ENCODE data around the gene CCDC92. TPM values are rescaled to one million over a fixed set of nuclear protein-coding genes. Genes with fewer than 3 reads are reported as not detected.

CCDC92 gene, protein sequence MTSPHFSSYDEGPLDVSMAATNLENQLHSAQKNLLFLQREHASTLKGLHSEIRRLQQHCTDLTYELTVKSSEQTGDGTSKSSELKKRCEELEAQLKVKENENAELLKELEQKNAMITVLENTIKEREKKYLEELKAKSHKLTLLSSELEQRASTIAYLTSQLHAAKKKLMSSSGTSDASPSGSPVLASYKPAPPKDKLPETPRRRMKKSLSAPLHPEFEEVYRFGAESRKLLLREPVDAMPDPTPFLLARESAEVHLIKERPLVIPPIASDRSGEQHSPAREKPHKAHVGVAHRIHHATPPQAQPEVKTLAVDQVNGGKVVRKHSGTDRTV
- polyA plus RNA-seq (ENCODE audit: low read depth in 6 of 6), result 10 to 100 TPM; 18.7 to 31.5 (median 23.0) TPM

DNA sequence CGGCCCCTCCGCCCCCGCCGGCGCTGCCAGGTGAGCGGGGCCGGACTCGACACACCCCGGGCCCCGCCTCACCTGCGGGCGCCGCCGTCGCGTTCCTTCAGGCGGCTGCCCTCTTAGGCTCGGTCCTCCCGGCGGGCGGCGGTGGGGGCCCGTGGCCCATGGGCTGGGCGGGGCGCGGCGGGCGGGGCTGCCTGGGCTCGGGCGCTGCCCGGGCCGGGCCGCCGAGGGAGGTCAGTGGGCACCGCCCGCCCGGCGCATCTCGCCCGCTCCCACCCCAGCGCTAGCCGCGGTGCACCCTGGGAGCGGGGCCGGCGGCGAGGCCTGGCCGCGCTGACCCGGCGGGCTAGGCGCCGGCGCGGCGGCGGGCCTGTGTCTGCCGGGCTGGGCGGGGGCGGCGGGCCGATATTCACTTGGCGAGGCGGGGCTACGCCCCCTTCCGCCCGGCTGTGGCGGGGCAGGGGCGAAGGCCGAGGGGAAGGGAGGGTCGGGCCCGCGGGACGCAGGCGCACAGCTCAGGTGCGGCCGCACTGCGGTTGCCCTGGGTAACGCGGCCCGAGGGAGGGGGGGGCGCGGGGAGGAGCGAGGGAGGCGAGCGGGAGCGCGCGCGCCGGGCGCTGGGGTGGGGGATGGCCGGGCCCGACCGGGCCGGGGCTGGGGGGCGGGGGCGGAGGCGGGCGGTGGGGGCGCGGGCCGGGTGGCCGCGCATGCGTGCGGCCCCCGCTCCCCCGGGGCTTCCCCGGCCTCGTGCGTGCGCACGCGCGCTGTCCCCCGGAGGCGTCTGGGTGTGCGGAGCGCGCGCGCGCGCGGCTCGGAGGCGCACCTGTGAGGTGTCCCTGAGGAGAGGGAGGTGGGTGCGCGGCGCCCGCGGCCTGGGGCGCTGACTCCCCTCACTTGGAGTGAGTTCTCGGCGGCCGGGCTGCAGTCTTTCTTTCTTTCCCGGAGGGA lies at the start of gene CCDC92, which contains the start of gene ZNF664:
CCDC92 (minus strand) TSS at position 375 of the 945 bp plus-strand sequence. CDS start 28,526 bp downstream, outside the sequence.
ZNF664 (plus strand) TSS at position 759 of the 945 bp plus-strand sequence. CDS start 38,930 bp downstream, outside the sequence.
- Mint-ChIP-seq H3K36me3 (peaks cover 0 to 10% of the 10 kb centered on the region in 2 donors), H3K27me3 (no peaks in the 10 kb centered on the region), H3K4me1 (peaks cover 12 to 20% (median 13%) of the 10 kb centered on the region in 3 donors), H3K4me3 (peak within 1 kb of the TSS; percentile 87 to 96 (median 94)), H3K27ac (peak within 1 kb of the TSS; percentile 57 to 98 (median 96)), H3K9me3 (no peaks in the 10 kb centered on the region)
- ATAC-seq (ENCODE audit: low read depth in 2 of 2) (peak; percentile 82 to 83), DNase-seq (peak; percentile 96)

DNA sequence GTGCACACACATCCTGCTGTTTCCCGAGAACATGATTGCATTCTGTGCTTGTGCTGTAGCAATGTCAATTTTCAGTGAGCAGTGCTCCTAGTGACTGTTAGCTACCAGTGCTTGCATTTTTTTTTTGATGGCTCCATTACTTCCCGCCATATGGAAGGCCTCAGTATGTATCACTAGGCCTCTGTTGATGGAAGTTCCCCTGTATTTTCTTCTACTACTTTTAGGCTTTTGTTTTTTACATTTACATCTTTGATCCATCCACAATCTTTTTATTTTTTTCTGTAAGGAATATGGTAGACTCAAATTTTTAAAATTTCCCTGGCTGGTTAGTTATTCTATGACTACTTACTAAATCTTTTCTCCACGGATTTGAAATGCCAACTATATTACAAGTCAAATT lies 49.5 kb upstream of the CCDC92 start:
- H3K36me3 Mint-ChIP-seq, result no peaks in the 10 kb centered on the region
- H3K27me3 Mint-ChIP-seq, result peaks cover 0 to 2% (median 0%) of the 10 kb centered on the region in 3 donors
- no peak for ATAC-seq (ENCODE audit: low read depth in 2 of 2)
- H3K4me1 Mint-ChIP-seq, result peaks cover 13 to 19% (median 18%) of the 10 kb centered on the region in 3 donors
- no peaks in the 10 kb centered on the region for H3K9me3 Mint-ChIP-seq
- no peak overlapping the region for H3K27ac Mint-ChIP-seq
- no peak for DNase-seq
- H3K4me3 Mint-ChIP-seq, result no peak overlapping the region

DNA sequence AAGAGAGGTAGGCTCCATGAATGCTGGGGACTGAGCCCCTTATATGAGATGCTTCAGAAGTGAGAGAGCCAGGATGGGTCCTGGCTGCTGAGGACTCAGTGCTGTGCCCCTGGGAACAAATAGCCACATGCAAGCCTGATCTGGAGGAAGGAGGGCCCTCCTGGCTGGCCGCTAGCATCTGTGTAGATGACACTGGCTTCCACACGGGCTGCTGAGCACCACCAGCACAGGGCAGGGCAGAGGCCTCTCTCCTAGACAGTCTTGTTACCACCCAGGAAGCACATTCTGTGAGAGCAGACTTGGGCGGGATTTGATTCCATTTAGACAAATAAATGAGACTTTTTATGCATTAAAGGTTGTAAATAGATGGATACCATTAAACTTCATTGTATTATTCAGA lies 48.4 kb upstream of the CCDC92 start:
- ATAC-seq (ENCODE audit: low read depth in 2 of 2), result no peak
- no peaks in the 10 kb centered on the region for H3K27me3 Mint-ChIP-seq
- no peak overlapping the region for H3K4me3 Mint-ChIP-seq
- peaks cover 13 to 19% (median 18%) of the 10 kb centered on the region in 3 donors for H3K4me1 Mint-ChIP-seq
- no peak overlapping the region for H3K27ac Mint-ChIP-seq
- no peaks in the 10 kb centered on the region for H3K9me3 Mint-ChIP-seq
- no peak for DNase-seq
- H3K36me3 Mint-ChIP-seq, result no peaks in the 10 kb centered on the region

DNA sequence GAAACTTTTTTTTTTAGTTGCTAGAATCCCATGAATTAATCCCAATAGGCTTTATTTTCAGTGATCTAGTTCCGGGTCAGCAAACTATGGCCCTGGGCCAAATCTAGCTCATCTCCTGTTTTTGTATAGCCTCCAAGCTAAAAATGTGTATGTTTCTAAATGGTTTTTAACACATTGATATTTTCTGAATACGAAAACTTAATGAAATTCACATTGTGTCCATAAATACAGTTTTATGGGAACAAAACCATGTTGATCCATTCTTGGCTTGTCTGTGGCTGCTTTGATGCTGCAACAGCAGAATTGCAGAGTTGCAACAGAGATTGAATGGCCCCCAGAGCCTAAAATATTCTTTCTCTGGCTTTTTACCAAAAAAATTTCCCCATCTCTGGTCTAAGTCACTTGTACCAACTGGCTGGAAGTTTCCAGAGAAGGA lies 47.9 kb upstream of the CCDC92 start:
- Mint-ChIP-seq H3K4me3 (no peak overlapping the region), H3K36me3 (no peaks in the 10 kb centered on the region), H3K4me1 (peaks cover 13 to 19% (median 18%) of the 10 kb centered on the region in 3 donors), H3K27me3 (no peaks in the 10 kb centered on the region), H3K27ac (peak overlapping the region in 1 of 6 donors; percentile 31), H3K9me3 (no peaks in the 10 kb centered on the region)
- ATAC-seq (ENCODE audit: low read depth in 2 of 2), result no peak
- DNase-seq, result no peak

DNA sequence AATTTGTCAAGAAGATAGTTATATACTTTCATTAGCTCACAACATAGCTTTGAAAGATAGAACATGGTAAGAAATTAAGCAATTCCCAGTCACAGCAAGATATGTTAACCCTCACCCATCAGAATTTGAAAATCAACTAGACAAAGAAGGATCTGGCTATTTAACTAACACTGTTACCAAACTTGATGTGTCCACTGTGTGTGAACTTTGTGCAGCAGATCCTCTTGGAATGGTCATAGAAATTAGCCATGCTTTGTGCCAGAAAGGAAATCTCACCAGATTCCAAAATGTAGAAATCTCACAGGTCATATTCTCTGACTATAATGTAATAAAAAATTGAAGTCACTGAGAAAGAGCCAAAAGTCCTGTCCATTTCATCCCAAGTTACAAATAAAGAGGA lies 46.5 kb upstream of the CCDC92 start:
- no peaks in the 10 kb centered on the region for H3K36me3 Mint-ChIP-seq
- peak overlapping the region in 2 of 6 donors; percentile 15 to 69 for H3K27ac Mint-ChIP-seq

DNA sequence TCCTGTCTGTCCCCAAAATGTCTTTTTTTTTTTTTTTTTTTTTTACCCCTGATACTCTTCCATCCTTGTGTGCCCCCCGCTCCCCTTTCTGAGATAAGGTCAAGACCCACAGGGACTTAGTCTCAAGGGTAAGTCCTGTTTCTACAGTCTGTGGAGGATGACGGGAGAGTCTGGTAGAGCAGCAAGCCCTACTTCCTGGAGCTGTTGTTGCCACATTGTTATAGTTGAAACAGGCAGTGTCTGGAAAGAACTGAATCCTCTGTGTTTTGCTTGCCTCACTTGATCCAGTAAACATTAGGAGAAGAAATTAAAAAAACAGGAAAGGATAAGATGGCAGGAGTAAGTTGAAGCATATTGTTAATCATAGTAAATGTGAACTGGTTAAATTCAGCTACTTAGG lies 45.9 kb upstream of the CCDC92 start:
- H3K27me3 Mint-ChIP-seq, result no peaks in the 10 kb centered on the region
- ATAC-seq (ENCODE audit: low read depth in 2 of 2), result no peak
- no peaks in the 10 kb centered on the region for H3K9me3 Mint-ChIP-seq
- H3K27ac Mint-ChIP-seq, result peak overlapping the region in 4 of 6 donors; percentile 5 to 54 (median 15)
- DNase-seq, result no peak
- peaks cover 0 to 1% of the 10 kb centered on the region in 2 donors for H3K36me3 Mint-ChIP-seq
- no peak overlapping the region for H3K4me3 Mint-ChIP-seq
- peaks cover 7 to 9% (median 8%) of the 10 kb centered on the region in 3 donors for H3K4me1 Mint-ChIP-seq

More for the DNA sequence above, 46.5 kb upstream of the CCDC92 start:
- Mint-ChIP-seq H3K9me3 (no peaks in the 10 kb centered on the region), H3K4me1 (peaks cover 9 to 11% (median 10%) of the 10 kb centered on the region in 3 donors), H3K27me3 (no peaks in the 10 kb centered on the region), H3K4me3 (no peak overlapping the region)
- no peak for DNase-seq
- ATAC-seq (ENCODE audit: low read depth in 2 of 2), result no peak

DNA sequence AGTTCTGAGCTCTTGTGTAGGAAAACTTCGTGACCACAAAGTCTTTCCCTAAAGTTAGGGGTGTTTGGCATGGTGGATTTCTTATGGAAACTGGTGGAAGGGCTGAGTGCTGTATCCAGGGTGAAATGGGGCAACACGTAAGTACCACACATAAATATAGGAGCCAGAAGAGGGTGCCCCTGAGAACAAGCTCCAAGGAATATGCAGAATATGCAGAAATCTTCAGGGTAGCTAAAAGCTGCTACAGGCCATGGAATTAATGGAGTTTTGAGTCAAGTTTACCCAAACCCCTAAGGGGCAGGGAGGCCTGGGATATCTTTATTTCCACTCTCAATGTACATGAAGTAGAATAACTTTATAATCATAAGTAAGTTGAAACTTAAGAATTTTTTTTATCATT lies 44.4 kb upstream of the CCDC92 start:
- Mint-ChIP-seq H3K27ac (peak overlapping the region in 2 of 6 donors; percentile 9 to 24), H3K4me1 (peaks cover 7 to 9% (median 8%) of the 10 kb centered on the region in 3 donors), H3K9me3 (no peaks in the 10 kb centered on the region), H3K27me3 (no peaks in the 10 kb centered on the region), H3K4me3 (no peak overlapping the region), H3K36me3 (peaks cover 7 to 16% of the 10 kb centered on the region in 2 donors)
- no peak for DNase-seq
- no peak for ATAC-seq (ENCODE audit: low read depth in 2 of 2)

DNA sequence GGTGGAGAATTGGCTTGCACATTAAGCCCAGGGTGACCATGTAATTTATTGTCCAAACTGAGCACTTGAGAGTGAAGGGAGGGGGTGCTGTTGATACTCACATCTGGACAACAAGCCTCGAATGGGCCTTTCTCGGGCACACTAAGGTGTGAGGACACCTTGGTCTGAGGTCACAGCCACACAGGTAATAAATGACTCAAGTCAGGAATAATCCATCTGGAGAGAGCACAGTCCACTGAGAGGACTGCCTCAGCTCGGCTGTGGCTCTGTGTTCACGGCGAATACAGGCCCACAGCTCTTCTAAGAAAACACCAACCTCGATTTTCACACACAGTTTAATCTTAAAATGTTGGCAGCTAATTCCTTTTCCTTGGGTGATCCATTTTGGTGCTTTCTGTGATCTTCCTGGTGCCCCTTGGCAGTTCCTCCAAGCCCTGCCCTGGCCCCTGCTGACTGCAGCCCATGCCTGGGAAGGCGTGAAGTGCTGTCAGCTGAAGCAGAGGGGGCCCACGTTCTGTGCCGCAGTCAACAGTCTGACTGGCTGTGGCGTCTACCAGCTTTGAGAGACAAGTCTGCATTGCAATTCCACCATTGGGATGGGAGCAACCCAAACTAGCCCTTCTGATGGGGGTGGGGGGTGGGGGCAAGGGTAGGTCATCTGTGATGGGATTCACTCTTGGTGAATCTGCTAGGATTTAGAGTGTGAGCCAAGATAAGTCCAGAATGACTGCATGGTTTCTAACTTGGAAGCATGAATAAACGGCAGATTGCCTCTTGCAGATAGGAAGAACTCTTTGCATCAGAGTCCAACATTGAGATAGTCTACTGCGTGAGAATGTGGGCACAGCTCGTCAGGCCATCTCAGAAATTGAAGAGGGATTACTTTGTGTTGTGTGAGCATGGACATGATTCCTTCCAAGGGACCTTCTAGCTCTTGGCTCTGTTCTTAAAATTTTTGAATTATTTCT lies 43.1 kb upstream of the CCDC92 start:
- peak overlapping the region in 3 of 6 donors; percentile 3 to 83 (median 16) for H3K27ac Mint-ChIP-seq
- no peaks in the 10 kb centered on the region for H3K27me3 Mint-ChIP-seq
- no peak overlapping the region for H3K4me3 Mint-ChIP-seq
- no peaks in the 10 kb centered on the region for H3K9me3 Mint-ChIP-seq
- ATAC-seq (ENCODE audit: low read depth in 2 of 2) (no peak), DNase-seq (no peak)
- H3K36me3 Mint-ChIP-seq, result peaks cover 13 to 21% of the 10 kb centered on the region in 2 donors
- peaks cover 7 to 9% (median 8%) of the 10 kb centered on the region in 3 donors for H3K4me1 Mint-ChIP-seq

DNA sequence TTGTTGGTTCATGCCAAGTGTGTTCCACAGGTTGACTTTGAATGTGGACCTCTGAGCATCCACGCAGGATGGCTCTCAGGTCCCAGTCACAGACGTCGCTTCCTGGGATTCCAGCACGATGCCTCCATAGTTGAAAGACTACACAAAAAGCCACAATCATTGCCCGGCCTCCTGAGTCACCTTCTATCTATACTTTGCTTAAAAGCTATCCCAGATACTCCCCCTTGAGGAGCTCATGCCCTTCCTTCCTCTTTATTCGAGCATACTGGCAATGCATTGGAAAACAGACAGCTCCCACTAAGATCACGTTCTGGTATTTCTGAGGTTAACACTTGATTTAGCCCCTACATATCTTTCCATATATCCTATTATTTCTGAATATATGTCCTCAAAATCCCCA lies 40.4 kb upstream of the CCDC92 start:
- H3K27me3 Mint-ChIP-seq, result no peaks in the 10 kb centered on the region
- H3K27ac Mint-ChIP-seq, result no peak overlapping the region
- ATAC-seq (ENCODE audit: low read depth in 2 of 2) (no peak), DNase-seq (no peak)
- H3K4me3 Mint-ChIP-seq, result no peak overlapping the region
- H3K4me1 Mint-ChIP-seq, result peaks cover 7% of the 10 kb centered on the region in 3 donors
- peaks cover 18 to 21% of the 10 kb centered on the region in 2 donors for H3K36me3 Mint-ChIP-seq
- no peaks in the 10 kb centered on the region for H3K9me3 Mint-ChIP-seq

DNA sequence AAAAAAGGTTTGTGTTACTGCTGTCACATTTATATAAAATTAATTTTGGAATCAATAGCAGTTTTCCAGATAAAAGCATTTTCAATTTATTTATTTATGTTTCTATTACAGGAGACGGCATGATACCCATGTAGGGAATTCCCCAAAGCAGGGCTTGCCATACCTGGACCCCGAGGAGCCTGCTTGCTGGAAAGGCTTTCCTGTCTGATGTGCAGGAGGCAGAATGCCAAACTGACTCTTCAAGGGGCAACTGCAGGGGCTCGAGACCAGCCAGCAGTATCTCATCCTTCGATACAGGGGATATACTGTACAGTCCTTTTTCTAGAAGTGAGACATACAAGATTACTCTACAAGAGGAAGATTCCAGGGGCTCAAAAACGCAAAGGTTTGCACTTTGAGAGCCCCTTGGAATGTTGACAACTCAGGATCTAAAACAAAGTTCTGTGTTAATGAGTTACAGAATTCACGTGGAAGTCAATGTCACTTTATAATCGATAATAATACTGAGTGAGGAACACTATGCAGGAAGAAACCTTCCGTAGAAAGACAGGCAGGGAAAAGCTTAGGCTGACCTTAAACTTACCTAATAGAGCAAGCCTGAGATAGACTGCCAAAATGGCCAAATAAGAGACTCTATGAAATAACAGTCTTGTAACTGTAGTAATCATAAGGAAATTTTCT lies 38.9 kb upstream of the CCDC92 start:
- no peak overlapping the region for H3K4me3 Mint-ChIP-seq
- H3K27me3 Mint-ChIP-seq, result no peaks in the 10 kb centered on the region
- peaks cover 14 to 22% (median 17%) of the 10 kb centered on the region in 3 donors for H3K4me1 Mint-ChIP-seq
- DNase-seq, result no peak
- no peak for ATAC-seq (ENCODE audit: low read depth in 2 of 2)
- no peaks in the 10 kb centered on the region for H3K9me3 Mint-ChIP-seq
- no peak overlapping the region for H3K27ac Mint-ChIP-seq
- peaks cover 18 to 21% of the 10 kb centered on the region in 2 donors for H3K36me3 Mint-ChIP-seq

DNA sequence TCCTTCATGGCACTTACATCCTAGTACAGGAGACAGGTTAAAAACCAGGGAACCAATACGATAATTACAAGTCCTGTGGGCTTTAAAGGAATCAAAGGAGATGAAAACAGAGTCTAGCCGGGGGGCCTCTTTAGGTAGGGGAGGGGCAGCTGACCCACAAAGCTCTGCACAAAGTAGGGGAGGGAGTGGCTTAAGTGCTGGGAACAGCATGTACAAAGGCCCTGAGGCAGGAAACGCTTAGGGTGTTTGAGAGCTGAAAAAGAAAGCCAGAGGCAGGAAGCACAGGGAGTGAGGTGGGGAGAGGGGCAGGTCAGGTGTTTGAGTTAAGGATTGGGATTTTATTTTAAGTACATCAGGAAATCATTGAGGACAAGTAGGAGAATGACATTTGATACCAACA lies 38.1 kb upstream of the CCDC92 start:
- H3K9me3 Mint-ChIP-seq, result no peaks in the 10 kb centered on the region
- ATAC-seq (ENCODE audit: low read depth in 2 of 2), result no peak
- H3K36me3 Mint-ChIP-seq, result peaks cover 18 to 21% of the 10 kb centered on the region in 2 donors
- no peak overlapping the region for H3K4me3 Mint-ChIP-seq
- DNase-seq, result no peak
- peaks cover 23 to 31% (median 26%) of the 10 kb centered on the region in 3 donors for H3K4me1 Mint-ChIP-seq
- no peaks in the 10 kb centered on the region for H3K27me3 Mint-ChIP-seq
- no peak overlapping the region for H3K27ac Mint-ChIP-seq

DNA sequence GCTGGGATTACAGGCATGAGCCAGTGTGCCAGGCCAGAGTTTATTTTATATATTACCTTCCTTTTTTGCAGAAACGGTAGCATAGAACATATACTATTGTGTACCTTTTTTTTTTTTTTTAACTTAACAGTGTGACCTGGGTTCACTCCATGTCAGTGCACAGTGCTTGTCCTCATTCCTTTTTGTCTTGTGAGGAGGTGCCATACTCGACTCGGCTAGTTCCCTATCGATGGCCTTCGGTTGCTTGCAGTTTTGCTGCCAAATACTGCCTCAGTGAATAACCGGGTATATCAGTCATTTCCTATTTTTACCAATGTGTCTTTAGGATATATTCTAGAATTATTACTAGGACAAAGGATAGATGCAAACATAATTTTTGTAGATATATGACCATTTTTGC lies 37.1 kb upstream of the CCDC92 start:
- Mint-ChIP-seq H3K4me1 (peaks cover 26 to 33% (median 29%) of the 10 kb centered on the region in 3 donors), H3K9me3 (no peaks in the 10 kb centered on the region), H3K27ac (no peak overlapping the region), H3K36me3 (peaks cover 18 to 21% of the 10 kb centered on the region in 2 donors), H3K27me3 (no peaks in the 10 kb centered on the region), H3K4me3 (no peak overlapping the region)
- no peak for DNase-seq
- ATAC-seq (ENCODE audit: low read depth in 2 of 2), result no peak

All from naive B cell (primary cell).